B cell (primary cell): Measurements from ENCODE around the gene VPS26A.

Experiments used
- EZH2 ChIP-seq: IDR thresholded peaks from 2 replicates; pipeline ENCODE4 v1.6.1; 2012; ENCODE audit warnings: borderline replicate concordance, low read depth, mild to moderate bottlenecking, moderate library complexity, low read length; ENCODE audit not compliant: insufficient read depth, poor library complexity, severe bottlenecking
- TF ChIP-seq, protein P1 (sequence below): fragments of 200-600 bp; IDR thresholded peaks from one replicate; pipeline ENCODE4 v1.8.0; 2022; ENCODE audit warnings: antibody characterized with exemption, mild to moderate bottlenecking

DNA sequence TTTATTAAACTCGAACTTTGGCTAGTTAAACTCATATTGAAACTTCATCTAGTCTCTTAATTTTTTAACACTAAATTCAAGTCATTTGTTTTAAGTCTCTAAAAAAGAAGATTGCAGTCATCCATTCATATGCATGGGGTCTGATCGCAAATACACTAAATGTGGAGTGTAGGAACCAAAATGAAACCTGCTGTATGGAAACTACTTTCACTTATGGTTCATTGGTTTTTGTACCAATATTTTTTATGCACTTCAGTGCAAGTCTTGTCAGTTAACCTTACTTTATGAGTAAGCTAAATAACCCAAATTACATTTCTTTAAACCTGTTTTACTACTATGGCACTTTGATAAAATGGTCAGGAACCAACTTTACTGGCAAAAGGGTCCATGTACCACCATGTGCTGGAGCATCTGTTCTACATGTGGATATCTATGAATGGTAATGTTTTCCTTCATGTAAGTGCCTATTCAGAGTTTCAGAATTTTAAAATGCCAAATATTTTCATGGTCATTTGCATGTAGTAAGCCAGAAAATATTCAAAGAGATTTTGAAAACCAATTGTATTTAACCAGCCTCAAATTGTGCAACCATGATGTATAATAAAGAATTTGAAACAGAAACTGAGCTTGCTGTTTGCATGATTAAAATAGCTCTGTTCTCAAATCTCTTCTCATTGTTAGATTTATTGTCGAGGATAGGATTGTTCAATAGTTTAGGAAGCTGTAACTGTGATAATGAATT, 48.4 kb downstream of the VPS26A start:
- TF ChIP-seq, protein P1, sequence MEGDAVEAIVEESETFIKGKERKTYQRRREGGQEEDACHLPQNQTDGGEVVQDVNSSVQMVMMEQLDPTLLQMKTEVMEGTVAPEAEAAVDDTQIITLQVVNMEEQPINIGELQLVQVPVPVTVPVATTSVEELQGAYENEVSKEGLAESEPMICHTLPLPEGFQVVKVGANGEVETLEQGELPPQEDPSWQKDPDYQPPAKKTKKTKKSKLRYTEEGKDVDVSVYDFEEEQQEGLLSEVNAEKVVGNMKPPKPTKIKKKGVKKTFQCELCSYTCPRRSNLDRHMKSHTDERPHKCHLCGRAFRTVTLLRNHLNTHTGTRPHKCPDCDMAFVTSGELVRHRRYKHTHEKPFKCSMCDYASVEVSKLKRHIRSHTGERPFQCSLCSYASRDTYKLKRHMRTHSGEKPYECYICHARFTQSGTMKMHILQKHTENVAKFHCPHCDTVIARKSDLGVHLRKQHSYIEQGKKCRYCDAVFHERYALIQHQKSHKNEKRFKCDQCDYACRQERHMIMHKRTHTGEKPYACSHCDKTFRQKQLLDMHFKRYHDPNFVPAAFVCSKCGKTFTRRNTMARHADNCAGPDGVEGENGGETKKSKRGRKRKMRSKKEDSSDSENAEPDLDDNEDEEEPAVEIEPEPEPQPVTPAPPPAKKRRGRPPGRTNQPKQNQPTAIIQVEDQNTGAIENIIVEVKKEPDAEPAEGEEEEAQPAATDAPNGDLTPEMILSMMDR = no peak
- no peak for TF ChIP-seq EZH2
